DOHH2 (cell line): ENCODE data around the gene HEATR9.

Source experiments
- H3F3A ChIP-seq: fragments of 200-600 bp; sonication (generic), shearing (Covaris generic); 2 replicates; pipeline ENCODE4 v1.6.0; 2016; ENCODE audit warnings: antibody characterized with exemption, mild to moderate bottlenecking; ENCODE audit not compliant: control insufficient read depth, insufficient read depth
- H3K27ac ChIP-seq: fragments of 200-600 bp; sonication (generic); 2 replicates; pipeline ENCODE4 v1.5.1; 2014; ENCODE audit warnings: low read depth, mild to moderate bottlenecking, low read length, moderate library complexity
- H3K27me3 ChIP-seq: fragments of 200-600 bp; sonication (generic); 2 replicates; pipeline ENCODE4 v1.6.1; 2014; ENCODE audit warnings: mild to moderate bottlenecking, low read length, mixed read lengths; ENCODE audit not compliant: control insufficient read depth
- H3K36me3 ChIP-seq: fragments of 200-600 bp; sonication (generic); 2 replicates; pipeline ENCODE4 v1.6.1; 2014; ENCODE audit warnings: mild to moderate bottlenecking, low read length, moderate library complexity, mixed read lengths; ENCODE audit not compliant: control insufficient read depth
- H3K4me1 ChIP-seq: fragments of 200-600 bp; sonication (generic); 2 replicates; pipeline ENCODE4 v1.6.1; 2014; ENCODE audit warnings: mild to moderate bottlenecking, low read length, mixed read lengths; ENCODE audit not compliant: control insufficient read depth
- H3K4me2 ChIP-seq: fragments of 200-600 bp; sonication (generic); 2 replicates; pipeline ENCODE4 v1.6.0; 2014; ENCODE audit warnings: mild to moderate bottlenecking, low read length, moderate library complexity
- H3K4me3 ChIP-seq: fragments of 200-600 bp; sonication (generic); 2 replicates; pipeline ENCODE4 v1.5.1; 2014; ENCODE audit warnings: mild to moderate bottlenecking, low read length, mixed read lengths
- H3K79me2 ChIP-seq: fragments of 200-600 bp; sonication (generic); 2 replicates; pipeline ENCODE4 v1.6.1; 2014; ENCODE audit warnings: mild to moderate bottlenecking, low read length, mixed read lengths; ENCODE audit not compliant: control insufficient read depth
- H3K9me2 ChIP-seq: fragments of 200-600 bp; sonication (generic); replicated peaks from 2 replicates; pipeline ENCODE4 v1.6.1; 2014; ENCODE audit warnings: mild to moderate bottlenecking, low read length, mixed read lengths; ENCODE audit not compliant: control insufficient read depth
- H3K9me3 ChIP-seq: fragments of 200-600 bp; sonication (generic); 2 replicates; pipeline ENCODE4 v1.6.1; 2014; ENCODE audit warnings: antibody characterized with exemption, low read length, mixed read lengths; ENCODE audit not compliant: control insufficient read depth, insufficient read depth
- H4K20me1 ChIP-seq: fragments of 200-600 bp; sonication (generic); 2 replicates; pipeline ENCODE4 v1.6.0; 2014; ENCODE audit warnings: low read depth, mild to moderate bottlenecking, antibody characterized with exemption, low read length, moderate library complexity; ENCODE audit not compliant: control insufficient read depth, insufficient read depth
- CTCF ChIP-seq: fragments of 200-600 bp; sonication (generic); IDR thresholded peaks from one replicate; pipeline ENCODE4 v1.5.1; 2014; ENCODE audit warnings: antibody characterized with exemption, mild to moderate bottlenecking, low read depth, low read length; ENCODE audit not compliant: poor library complexity, severe bottlenecking
- EZH2phosphoT487 ChIP-seq: fragments of 200-600 bp; sonication (generic); IDR thresholded peaks from 2 replicates; pipeline ENCODE4 v1.6.1; 2017; ENCODE audit warnings: borderline replicate concordance, mild to moderate bottlenecking, antibody characterized with exemption, low read length, moderate library complexity, mixed read lengths

The HEATR9 gene

GRCh38 chr17:35914354-35914753, 45.7 kb upstream of the HEATR9 start:
- Histone ChIP-seq H3K36me3 (no peaks in the 10 kb centered on the region), H3K4me2 (no peak overlapping the region), H4K20me1 (no peaks in the 10 kb centered on the region), H3K9me2 (no peaks in the 10 kb centered on the region), H3F3A (no peaks in the 10 kb centered on the region), H3K4me1 (no peaks in the 10 kb centered on the region), H3K27me3 (no peaks in the 10 kb centered on the region), H3K27ac (no peak overlapping the region), H3K9me3 (no peaks in the 10 kb centered on the region), H3K79me2 (no peaks in the 10 kb centered on the region), H3K4me3 (no peak overlapping the region)
- TF ChIP-seq CTCF, result no peak
- TF ChIP-seq EZH2phosphoT487, result no peak

GRCh38 chr17:35913609-35914008, 44.9 kb upstream of the HEATR9 start:
- no peak overlapping the region for H3K4me3 ChIP-seq
- 0 out of 2 replicates have a peak, but pooled peaks cover 2% of the 10 kb centered on the region for H3K27me3 ChIP-seq
- no peaks in the 10 kb centered on the region for H4K20me1 ChIP-seq
- no peak for TF ChIP-seq EZH2phosphoT487
- TF ChIP-seq CTCF, result no peak
- H3K9me2 ChIP-seq, result no peaks in the 10 kb centered on the region
- H3K4me1 ChIP-seq, result no peaks in the 10 kb centered on the region
- H3K9me3 ChIP-seq, result no peaks in the 10 kb centered on the region
- H3F3A ChIP-seq, result no peaks in the 10 kb centered on the region
- H3K27ac ChIP-seq, result no peak overlapping the region
- H3K4me2 ChIP-seq, result no peak overlapping the region
- H3K36me3 ChIP-seq, result no peaks in the 10 kb centered on the region
- no peaks in the 10 kb centered on the region for H3K79me2 ChIP-seq

GRCh38 chr17:35912942-35913341, 44.3 kb upstream of the HEATR9 start:
- no peaks in the 10 kb centered on the region for H3K79me2 ChIP-seq
- H3K4me3 ChIP-seq, result no peak overlapping the region
- H3K36me3 ChIP-seq, result no peaks in the 10 kb centered on the region
- no peaks in the 10 kb centered on the region for H4K20me1 ChIP-seq
- TF ChIP-seq CTCF (no peak), EZH2phosphoT487 (no peak)
- H3K9me3 ChIP-seq, result no peaks in the 10 kb centered on the region
- H3F3A ChIP-seq, result no peaks in the 10 kb centered on the region
- H3K9me2 ChIP-seq, result no peaks in the 10 kb centered on the region
- H3K27me3 ChIP-seq, result 0 out of 2 replicates have a peak, but pooled peaks cover 2% of the 10 kb centered on the region
- no peaks in the 10 kb centered on the region for H3K4me1 ChIP-seq
- no peak overlapping the region for H3K4me2 ChIP-seq
- H3K27ac ChIP-seq, result no peak overlapping the region
